PC-9 (cell line): ENCODE results near the gene SDK2.

Experiments
- EZH2 ChIP-seq: fragments of 200-600 bp; sonication (generic); IDR thresholded peaks from 2 replicates; pipeline ENCODE4 v1.8.0; 2017; ENCODE audit warnings: antibody characterized with exemption, low read depth
- TF ChIP-seq, protein P1 (sequence below): fragments of 200-600 bp; sonication (generic); conservative IDR thresholded peaks from 2 replicates; pipeline ENCODE4 v1.6.1; 2017; ENCODE audit warnings: mixed run types, antibody characterized with exemption, mild to moderate bottlenecking, moderate library complexity

DNA sequence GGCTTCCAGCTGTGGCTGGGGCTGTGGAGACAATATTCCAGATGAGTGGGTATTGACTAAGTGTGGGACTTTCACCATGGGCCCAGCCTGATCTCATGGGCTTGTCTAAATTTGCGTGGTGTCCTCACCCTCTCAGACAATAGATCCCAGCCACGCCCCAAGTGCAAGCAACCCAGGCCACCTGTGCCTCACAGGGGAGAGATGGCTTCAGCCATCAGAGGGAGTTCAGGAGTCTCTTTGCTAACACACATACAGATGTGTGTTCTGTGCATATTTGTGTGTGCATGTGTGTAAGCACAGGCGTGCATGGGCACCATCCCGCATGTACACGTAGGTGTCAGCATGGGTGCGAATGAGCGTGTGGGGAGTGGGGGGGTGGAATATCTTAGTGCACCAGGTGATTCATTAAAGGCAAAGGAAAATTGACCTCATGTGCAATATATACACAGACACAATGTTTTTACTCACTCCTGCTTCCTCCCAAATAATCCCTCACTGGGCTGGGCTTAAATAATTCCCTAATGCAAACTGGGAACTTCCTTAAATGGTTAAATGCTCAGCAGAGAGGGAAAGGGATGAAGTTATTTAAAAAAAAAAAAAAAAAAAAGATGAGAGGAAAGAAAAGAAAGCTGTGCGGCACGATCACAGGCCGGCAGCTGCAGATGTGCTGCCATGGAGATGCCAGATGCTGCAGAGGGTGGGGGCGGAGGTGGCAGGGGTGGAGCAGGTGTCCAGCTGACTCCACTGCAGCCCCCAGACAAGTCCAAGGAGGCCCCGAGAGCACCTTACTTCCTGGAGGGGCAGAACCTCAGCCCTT, 308.4 kb downstream of the SDK2 start:
- TF ChIP-seq, protein P1, sequence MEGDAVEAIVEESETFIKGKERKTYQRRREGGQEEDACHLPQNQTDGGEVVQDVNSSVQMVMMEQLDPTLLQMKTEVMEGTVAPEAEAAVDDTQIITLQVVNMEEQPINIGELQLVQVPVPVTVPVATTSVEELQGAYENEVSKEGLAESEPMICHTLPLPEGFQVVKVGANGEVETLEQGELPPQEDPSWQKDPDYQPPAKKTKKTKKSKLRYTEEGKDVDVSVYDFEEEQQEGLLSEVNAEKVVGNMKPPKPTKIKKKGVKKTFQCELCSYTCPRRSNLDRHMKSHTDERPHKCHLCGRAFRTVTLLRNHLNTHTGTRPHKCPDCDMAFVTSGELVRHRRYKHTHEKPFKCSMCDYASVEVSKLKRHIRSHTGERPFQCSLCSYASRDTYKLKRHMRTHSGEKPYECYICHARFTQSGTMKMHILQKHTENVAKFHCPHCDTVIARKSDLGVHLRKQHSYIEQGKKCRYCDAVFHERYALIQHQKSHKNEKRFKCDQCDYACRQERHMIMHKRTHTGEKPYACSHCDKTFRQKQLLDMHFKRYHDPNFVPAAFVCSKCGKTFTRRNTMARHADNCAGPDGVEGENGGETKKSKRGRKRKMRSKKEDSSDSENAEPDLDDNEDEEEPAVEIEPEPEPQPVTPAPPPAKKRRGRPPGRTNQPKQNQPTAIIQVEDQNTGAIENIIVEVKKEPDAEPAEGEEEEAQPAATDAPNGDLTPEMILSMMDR = no peak
- TF ChIP-seq EZH2 = no peak
